Esophagus squamous epithelium (tissue), 5 donors: ENCODE data around the gene TGFBR3. TPM values are rescaled to one million over a fixed set of nuclear protein-coding genes. Genes with fewer than 3 reads are reported as not detected.

Experiments
- DNase-seq: peaks from one replicate; lab custom pipeline; 2025; lab: John Stamatoyannopoulos, UW
- H3K27ac ChIP-seq, 4 donors: fragments of 200-600 bp; sonication (generic); one replicate each; pipeline ENCODE4 v1.5.1; 2016 to 2019; ENCODE audit warnings: mild to moderate bottlenecking in 1 of 4
- H3K27me3 ChIP-seq, 4 donors: fragments of 200-600 bp; sonication (generic); 1 replicate in 3 of 4; 2 replicates in 1 of 4; pipeline versions ENCODE4 v1.5.1 to v1.6.0; 2017 to 2021; ENCODE audit warnings: antibody characterized with exemption in 1 of 4
- H3K36me3 ChIP-seq, 3 donors: fragments of 200-600 bp; sonication (generic); one replicate each; pipeline ENCODE4 v1.5.1; 2016 to 2019
- H3K4me1 ChIP-seq, 3 donors: fragments of 200-600 bp; sonication (generic); one replicate each; pipeline ENCODE4 v1.5.1; 2017 to 2019
- H3K4me3 ChIP-seq, 4 donors: fragments of 200-600 bp; sonication (generic); 1 replicate in 3 of 4; 2 replicates in 1 of 4; pipeline ENCODE4 v1.5.1; 2016 to 2019; ENCODE audit warnings: mild to moderate bottlenecking in 2 of 4, moderate library complexity in 1 of 4
- H3K9me3 ChIP-seq, 3 donors: fragments of 200-600 bp; sonication (generic); one replicate each; pipeline ENCODE4 v1.5.1; 2016 to 2019
- POLR2A ChIP-seq, 4 donors: fragments of 450-650 bp; IDR thresholded peaks; one replicate each; pipeline ENCODE4 v1.6.1; 2017; ENCODE audit warnings: antibody characterized with exemption in 4 of 4, mild to moderate bottlenecking in 4 of 4, moderate library complexity in 3 of 4
- WGBS, 2 donors: methylation state at CpG; one replicate each; pipeline ENCODE4 v1.1.5; 2018; 5-methylcytosine and 5-hydroxymethylcytosine counted together
- intact Hi-C: fragments of 100-400 bp; cut with DNase I; formaldehyde crosslinking; loops from one replicate; pipeline ENCODE4 v1.15.0; 2022
- total RNA-seq, 4 donors: library from RNA; depleted of rRNA; stranded (reverse); fragments of >200 nt; gene quantifications; one replicate each; pipeline ENCODE4 v1.1.0, GENCODE V29; 2016
- TF ChIP-seq, protein P1 (sequence below), 6 experiments: fragments of 450-650 bp in 4 of 6; fragments of 200-600 bp in 2 of 6; sonication (generic) in 2 of 6; IDR thresholded peaks; one replicate each; pipeline ENCODE4 v1.5.1; 2016 to 2019; ENCODE audit warnings: antibody characterized with exemption in 6 of 6, mild to moderate bottlenecking in 4 of 6, moderate library complexity in 4 of 6
- donor health status: DM: yes; HTN: yes; CAD: no.

Gene TGFBR3
- total RNA-seq, 4 donors from 2014 or later, result 11.3 to 119 (median 30.7) TPM

DNA sequence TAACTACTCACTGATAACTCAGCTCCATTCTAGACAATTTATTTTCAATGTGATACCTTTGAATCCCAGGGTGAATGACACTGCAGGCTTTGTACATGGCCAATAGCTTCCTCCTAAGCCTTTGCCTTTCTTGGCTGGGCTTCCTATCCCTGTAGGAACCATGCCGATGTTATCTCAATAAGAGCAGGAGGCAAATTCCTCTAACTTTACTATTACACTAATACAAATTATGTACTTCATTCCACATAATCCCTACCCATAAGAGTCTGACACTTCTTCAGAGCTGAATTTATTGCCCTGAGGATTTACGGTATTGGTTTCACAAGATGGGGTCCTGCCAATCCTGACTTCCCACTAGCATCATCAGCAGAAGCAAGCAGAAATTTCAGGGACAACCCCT is 14.0 kb downstream of the TGFBR3 start:
- H3K27ac ChIP-seq, result peak overlapping the region in 2 of 4 donors; percentile 50 to 60

DNA sequence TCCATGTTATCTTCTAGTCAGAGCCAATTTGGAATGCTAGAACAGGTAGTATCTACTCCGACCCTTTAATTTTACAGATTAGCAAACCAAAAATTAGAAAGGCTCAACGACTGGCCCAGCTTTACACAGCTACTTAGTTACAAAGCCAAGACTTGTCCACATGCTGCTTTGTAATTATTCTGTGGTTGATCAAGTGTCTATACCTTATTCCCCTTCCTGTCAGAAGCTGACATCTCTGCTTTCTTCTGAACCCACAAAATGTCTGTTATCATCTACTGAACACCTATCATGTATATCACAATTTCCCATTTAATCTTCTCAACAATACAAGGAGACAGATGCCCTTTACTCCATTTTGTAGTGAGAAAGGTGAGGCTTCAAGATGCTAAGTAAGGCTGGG is 15.6 kb downstream of the TGFBR3 start:
- H3K4me3 ChIP-seq, result no peak overlapping the region
- peaks cover 17 to 93% (median 36%) of the 10 kb centered on the region in 3 donors for H3K4me1 ChIP-seq
- H3K9me3 ChIP-seq, result no peaks in the 10 kb centered on the region
- TF ChIP-seq, protein P1, sequence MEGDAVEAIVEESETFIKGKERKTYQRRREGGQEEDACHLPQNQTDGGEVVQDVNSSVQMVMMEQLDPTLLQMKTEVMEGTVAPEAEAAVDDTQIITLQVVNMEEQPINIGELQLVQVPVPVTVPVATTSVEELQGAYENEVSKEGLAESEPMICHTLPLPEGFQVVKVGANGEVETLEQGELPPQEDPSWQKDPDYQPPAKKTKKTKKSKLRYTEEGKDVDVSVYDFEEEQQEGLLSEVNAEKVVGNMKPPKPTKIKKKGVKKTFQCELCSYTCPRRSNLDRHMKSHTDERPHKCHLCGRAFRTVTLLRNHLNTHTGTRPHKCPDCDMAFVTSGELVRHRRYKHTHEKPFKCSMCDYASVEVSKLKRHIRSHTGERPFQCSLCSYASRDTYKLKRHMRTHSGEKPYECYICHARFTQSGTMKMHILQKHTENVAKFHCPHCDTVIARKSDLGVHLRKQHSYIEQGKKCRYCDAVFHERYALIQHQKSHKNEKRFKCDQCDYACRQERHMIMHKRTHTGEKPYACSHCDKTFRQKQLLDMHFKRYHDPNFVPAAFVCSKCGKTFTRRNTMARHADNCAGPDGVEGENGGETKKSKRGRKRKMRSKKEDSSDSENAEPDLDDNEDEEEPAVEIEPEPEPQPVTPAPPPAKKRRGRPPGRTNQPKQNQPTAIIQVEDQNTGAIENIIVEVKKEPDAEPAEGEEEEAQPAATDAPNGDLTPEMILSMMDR (IDR thresholded peaks at IDR 0.05), result no peak
- TF ChIP-seq POLR2A (IDR thresholded peaks at IDR 0.05), result no peak
- WGBS, 2 donors, result 61 to 62% methylated on average over 2 of the region's 2 CpGs
- no peaks in the 10 kb centered on the region for H3K36me3 ChIP-seq
- intact Hi-C loops, result no loop called here
- no peak for DNase-seq
- H3K27ac ChIP-seq, result peak overlapping the region in 1 of 4 donors; percentile 36
- no peaks in the 10 kb centered on the region for H3K27me3 ChIP-seq

More for the DNA sequence above, 14.0 kb downstream of the TGFBR3 start:
- H3K9me3 ChIP-seq, result no peaks in the 10 kb centered on the region
- H3K4me3 ChIP-seq, result peak overlapping the region in 1 of 4 donors; percentile 4
- intact Hi-C loops, result no loop called here
- H3K27me3 ChIP-seq, result no peaks in the 10 kb centered on the region
- no peak for TF ChIP-seq POLR2A (IDR thresholded peaks at IDR 0.05)
- TF ChIP-seq, protein P1 (IDR thresholded peaks at IDR 0.05), result no peak
- H3K4me1 ChIP-seq, result peaks cover 19 to 95% (median 41%) of the 10 kb centered on the region in 3 donors
- DNase-seq, result no peak
- H3K36me3 ChIP-seq, result no peaks in the 10 kb centered on the region
- whole genome bisulfite sequencing, 2 donors, result 22 to 64% methylated on average over 2 of the region's 2 CpGs

DNA sequence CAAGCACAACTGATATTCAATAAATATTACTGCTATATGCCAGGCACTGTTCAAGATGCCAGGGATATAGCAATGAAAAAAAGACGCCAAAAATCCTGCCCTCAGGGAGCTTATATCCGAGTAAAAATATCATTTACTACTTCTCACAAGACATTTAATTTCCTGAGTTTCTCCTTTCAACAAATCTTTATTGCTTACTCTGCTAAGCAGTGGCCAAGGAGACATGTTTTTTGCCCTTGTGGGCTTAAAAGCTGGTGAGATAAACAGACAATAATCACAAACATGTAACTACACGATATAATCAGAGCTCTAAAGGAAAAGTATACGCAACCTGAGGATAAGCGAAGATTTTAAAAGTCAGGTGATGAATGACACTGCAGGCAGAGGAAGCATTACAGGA is 19.5 kb downstream of the TGFBR3 start:
- no peak for DNase-seq
- Histone ChIP-seq H3K4me3 (no peak overlapping the region), H3K27ac (peak overlapping the region in 2 of 4 donors; percentile 47 to 48), H3K27me3 (no peaks in the 10 kb centered on the region), H3K9me3 (no peaks in the 10 kb centered on the region), H3K36me3 (peaks cover 0 to under 1% (median 0%) of the 10 kb centered on the region in 3 donors), H3K4me1 (peaks cover 5 to 92% (median 21%) of the 10 kb centered on the region in 3 donors)
- intact Hi-C loops, result no loop called here
- no peak for TF ChIP-seq POLR2A (IDR thresholded peaks at IDR 0.05)
- TF ChIP-seq, protein P1 (IDR thresholded peaks at IDR 0.05), result no peak
- 33 to 36% methylated on average over 5 of the region's 5 CpGs for WGBS, 2 donors

DNA sequence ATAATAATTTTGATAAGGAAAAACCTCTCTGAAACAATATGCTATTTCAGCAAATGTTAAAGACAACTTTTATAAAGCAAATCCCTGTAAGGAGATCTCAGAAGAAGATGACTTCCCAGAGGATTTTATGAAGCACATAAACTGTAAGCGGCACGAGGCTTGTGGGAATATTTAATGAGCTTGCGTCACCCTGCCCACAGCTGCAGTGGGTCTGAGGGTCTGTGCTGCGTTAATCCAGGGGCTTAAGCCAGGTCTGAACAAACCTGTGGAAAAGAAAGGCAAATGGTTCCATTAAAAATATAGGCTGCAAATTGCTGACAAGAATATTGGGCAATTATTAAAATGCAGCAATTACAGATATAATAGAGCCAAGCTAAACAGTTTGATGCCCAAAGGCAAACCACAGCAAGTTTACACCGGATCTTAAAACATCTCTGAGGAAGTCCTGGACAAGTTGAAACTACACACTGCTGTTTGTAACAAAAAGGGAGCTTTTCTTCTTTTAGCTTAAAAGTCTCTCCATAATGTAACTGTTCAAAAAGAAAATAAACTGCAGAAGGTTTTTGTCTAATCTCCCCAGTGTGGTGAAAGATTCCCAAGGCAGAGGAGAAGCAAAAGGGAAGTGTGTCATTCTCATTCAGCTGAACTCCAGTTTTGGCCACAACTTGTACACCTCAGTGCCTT is 21.8 kb downstream of the TGFBR3 start:
- TF ChIP-seq, protein P1 (IDR thresholded peaks at IDR 0.05), result no peak
- TF ChIP-seq POLR2A (IDR thresholded peaks at IDR 0.05), result no peak
- H3K27me3 ChIP-seq, result no peaks in the 10 kb centered on the region
- peak overlapping the region in 1 of 4 donors; percentile 10 for H3K4me3 ChIP-seq
- DNase-seq, result no peak
- intact Hi-C loops, result no loop called here
- no peaks in the 10 kb centered on the region for H3K9me3 ChIP-seq
- peaks cover 5 to 83% (median 10%) of the 10 kb centered on the region in 3 donors for H3K4me1 ChIP-seq
- WGBS, 2 donors, result 12 to 23% methylated on average over 5 of the region's 5 CpGs
- H3K27ac ChIP-seq, result peak overlapping the region; percentile 4 to 75 (median 46)
- H3K36me3 ChIP-seq, result peaks cover 0 to 22% (median 0%) of the 10 kb centered on the region in 3 donors

DNA sequence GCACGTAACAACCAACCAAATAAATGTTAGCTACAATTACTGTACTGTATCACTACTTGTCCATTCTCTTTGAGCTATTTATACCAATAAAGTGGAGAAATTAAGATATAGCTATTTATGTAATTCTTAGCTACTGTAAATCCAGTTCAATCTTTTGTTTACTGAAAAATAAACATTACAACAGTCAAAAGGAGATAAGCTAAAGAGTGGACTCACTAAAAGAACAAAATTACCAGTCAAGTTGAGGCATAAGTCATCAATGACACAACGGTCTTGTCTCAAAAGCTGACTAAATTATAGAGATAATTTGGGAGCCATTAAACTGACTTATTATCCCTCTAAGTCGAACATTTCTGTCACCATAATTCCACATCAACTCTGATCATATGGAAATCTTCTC is 22.5 kb downstream of the TGFBR3 start:
- Histone ChIP-seq H3K9me3 (no peaks in the 10 kb centered on the region), H3K27ac (peak overlapping the region in 2 of 4 donors; percentile 73 to 75), H3K36me3 (peaks cover 0 to 22% (median 0%) of the 10 kb centered on the region in 3 donors), H3K4me3 (no peak overlapping the region), H3K4me1 (peaks cover 5 to 77% (median 7%) of the 10 kb centered on the region in 3 donors), H3K27me3 (no peaks in the 10 kb centered on the region)
- DNase-seq, result no peak
- 37 to 55% methylated on average over 3 of the region's 3 CpGs for WGBS, 2 donors
- TF ChIP-seq POLR2A (IDR thresholded peaks at IDR 0.05), result no peak
- TF ChIP-seq, protein P1 (IDR thresholded peaks at IDR 0.05), result no peak
- intact Hi-C loops, result no loop called here
